IMR-90 (cell line): Measurements from ENCODE around the gene RABGAP1.

Experiments used
- BHLHE40 ChIP-seq: fragments of 150-350 bp; IDR thresholded peaks from 2 replicates; pipeline ENCODE4 v1.6.1; 2016; ENCODE audit warnings: mild to moderate bottlenecking, low read depth, low read length
- CEBPB ChIP-seq: IDR thresholded peaks from 2 replicates; pipeline ENCODE4 v1.6.1; 2012; ENCODE audit warnings: low read depth, low read length, improper control_type of control experiment
- CTCF ChIP-seq: conservative IDR thresholded peaks from 2 replicates; pipeline ENCODE4 v1.5.1; 2012; ENCODE audit warnings: mild to moderate bottlenecking, low read depth, low read length, improper control_type of control experiment
- ELK1 ChIP-seq: fragments of 150-350 bp; IDR thresholded peaks from 2 replicates; pipeline ENCODE4 v1.6.1; 2016; ENCODE audit warnings: low read depth, mild to moderate bottlenecking, low read length, moderate library complexity, borderline replicate concordance
- MAFK ChIP-seq: IDR thresholded peaks from 2 replicates; pipeline ENCODE4 v1.6.1; 2012; ENCODE audit warnings: low read depth, low read length, improper control_type of control experiment
- POLR2A ChIP-seq: IDR thresholded peaks from 2 replicates; pipeline ENCODE4 v1.6.1; 2012; ENCODE audit warnings: mild to moderate bottlenecking, low read depth, low read length
- RAD21 ChIP-seq: IDR thresholded peaks from 2 replicates; pipeline ENCODE4 v1.6.1; 2012; ENCODE audit warnings: low read length, improper control_type of control experiment
- RFX5 ChIP-seq: IDR thresholded peaks from 2 replicates; pipeline ENCODE4 v1.8.0; 2012; ENCODE audit warnings: low read depth, mild to moderate bottlenecking, low read length, moderate library complexity
- SMC3 ChIP-seq: fragments of 150-350 bp; IDR thresholded peaks from 2 replicates; pipeline ENCODE4 v1.6.1; 2016; ENCODE audit warnings: low read depth, mild to moderate bottlenecking, antibody characterized with exemption, low read length, moderate library complexity

GRCh38 chr9:123070198-123070597 is 129.4 kb downstream of the RABGAP1 start:
- no peak for TF ChIP-seq POLR2A
- no peak for TF ChIP-seq CTCF
- TF ChIP-seq ELK1, result no peak
- TF ChIP-seq BHLHE40, result no peak
- TF ChIP-seq MAFK, result no peak
- TF ChIP-seq SMC3, result no peak
- no peak for TF ChIP-seq CEBPB
- no peak for TF ChIP-seq RFX5
- no peak for TF ChIP-seq RAD21
